ENCODE data around the gene CYTH1. TPM values are rescaled to one million over a fixed set of nuclear protein-coding genes. Genes with fewer than 3 reads are reported as not detected.
A peak's percentile ranks its signal among the peaks of the same experiment; 100 is the strongest.

CYTH1 gene
- polyA plus RNA-seq, 1 experiment, result 12.8 TPM

DNA sequence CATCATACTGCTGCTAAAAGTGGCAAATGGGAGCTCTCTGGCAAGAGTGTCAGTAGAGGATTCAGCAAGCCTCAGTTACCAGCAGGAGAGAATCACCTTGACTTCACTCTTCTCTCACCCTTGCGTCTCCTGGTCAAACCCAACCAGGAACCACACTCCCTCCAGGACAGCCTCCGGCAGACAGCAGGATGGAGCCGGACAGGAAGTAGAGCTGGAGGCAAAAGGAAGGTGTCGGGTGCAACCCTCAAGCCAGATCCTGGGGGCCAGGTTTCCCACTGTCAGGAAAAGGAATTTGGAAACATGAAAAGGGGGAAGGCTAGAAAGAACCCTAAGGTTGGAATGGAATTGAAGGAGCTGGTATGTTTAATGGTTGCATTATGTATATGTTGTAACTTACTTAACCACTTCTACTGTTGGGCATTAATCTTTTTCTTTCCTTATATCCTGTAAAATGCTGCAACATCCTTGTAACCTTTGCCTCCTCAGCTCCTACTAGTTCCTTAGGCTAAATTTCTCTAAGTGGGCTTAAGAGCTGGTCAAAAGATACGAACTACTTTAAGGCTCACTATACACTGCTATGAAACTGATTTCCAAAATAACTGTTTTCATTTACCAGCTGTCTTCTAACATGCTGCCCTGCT, 40.3 kb downstream of the CYTH1 start:
- POLR2A ChIA-PET, result no interaction called here
- Histone ChIP-seq H3K36me3 (ENCODE audit: control insufficient read depth, insufficient read depth, low read length) (no peaks in the 10 kb centered on the region), H3K27me3 (ENCODE audit: control insufficient read depth, insufficient read depth, low read length) (no peaks in the 10 kb centered on the region), H3K4me3 (ENCODE audit: low read depth, low read length) (no peak overlapping the region)
- DNase-seq (ENCODE audit: low read depth), result no peak
- CTCF ChIA-PET, result interaction anchor here (1.2 to 3.3 kb wide), 3 partner anchors 19 to 245 kb away, joined by 3 to 12 read pairs (median 11); no protein-coding TSS in a partner anchor
- no peak for TF ChIP-seq CTCF (IDR thresholded peaks at IDR 0.05; ENCODE audit: insufficient read depth, low read depth, low read length)

DNA sequence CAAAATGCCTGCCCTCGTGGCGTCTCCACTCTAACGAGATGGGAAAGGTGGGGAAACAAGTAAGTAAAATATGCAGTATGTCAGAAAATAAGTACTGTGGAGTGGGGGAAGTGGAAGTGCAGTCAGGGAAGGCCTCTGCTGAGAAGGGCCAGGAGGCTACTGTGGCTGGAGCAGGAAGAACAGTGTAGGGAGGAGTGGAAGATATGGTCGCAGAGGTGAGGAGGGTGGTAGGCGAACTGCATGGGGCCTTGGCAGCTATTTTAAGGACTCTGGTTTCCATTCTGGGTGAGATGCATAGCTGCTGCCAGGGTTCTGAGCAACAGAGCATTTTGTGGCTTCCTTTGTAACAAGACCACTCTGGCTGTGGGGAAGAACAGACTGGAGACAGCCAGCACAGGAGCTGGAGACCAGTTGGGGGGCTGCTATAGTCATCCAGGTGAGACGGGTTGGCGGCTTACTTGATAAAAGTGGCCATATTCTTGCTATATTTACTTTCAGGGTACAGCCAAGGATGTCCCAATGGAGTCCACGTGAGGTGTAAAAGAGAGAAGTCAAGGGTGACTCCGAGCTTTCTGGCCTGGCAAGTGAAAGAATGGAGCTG, 42.6 kb downstream of the CYTH1 start:
- H3K4me3 ChIP-seq (ENCODE audit: low read depth, low read length), result no peak overlapping the region
- no peaks in the 10 kb centered on the region for H3K27me3 ChIP-seq (ENCODE audit: control insufficient read depth, insufficient read depth, low read length)
- H3K36me3 ChIP-seq (ENCODE audit: control insufficient read depth, insufficient read depth, low read length), result no peaks in the 10 kb centered on the region
- DNase-seq (ENCODE audit: low read depth), result no peak
- CTCF ChIA-PET, result interaction anchor here (0.6 to 1.5 kb wide), 3 partner anchors 10 to 1101 kb away, joined by 3 read pairs; no protein-coding TSS in a partner anchor
- TF ChIP-seq CTCF (IDR thresholded peaks at IDR 0.05; ENCODE audit: insufficient read depth, low read depth, low read length), result no peak
- POLR2A ChIA-PET, result no interaction called here

DNA sequence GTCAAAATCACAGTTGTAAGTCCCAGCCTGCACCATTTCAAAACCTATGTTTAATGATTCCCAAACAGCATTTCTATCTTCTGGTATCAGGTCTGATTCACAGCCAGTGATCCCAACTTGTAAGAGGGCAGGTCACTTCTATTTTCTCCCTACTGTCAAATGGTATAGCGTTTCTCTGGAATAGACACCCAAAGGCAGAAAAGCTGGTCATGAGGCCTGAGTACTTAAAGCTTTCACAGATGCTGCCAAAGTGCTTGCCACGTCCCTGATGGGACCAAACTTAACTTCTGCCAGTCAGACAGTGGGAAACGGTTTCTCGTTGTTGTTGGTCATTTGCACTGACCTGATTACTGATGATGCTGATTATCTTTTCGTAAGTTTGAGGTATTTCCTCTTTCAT, 43.4 kb downstream of the CYTH1 start:
- no peak for TF ChIP-seq CTCF (IDR thresholded peaks at IDR 0.05; ENCODE audit: insufficient read depth, low read depth, low read length)
- H3K36me3 ChIP-seq (ENCODE audit: control insufficient read depth, insufficient read depth, low read length), result no peaks in the 10 kb centered on the region
- CTCF ChIA-PET, result no interaction called here
- H3K27me3 ChIP-seq (ENCODE audit: control insufficient read depth, insufficient read depth, low read length), result no peaks in the 10 kb centered on the region
- H3K4me3 ChIP-seq (ENCODE audit: low read depth, low read length), result no peak overlapping the region
- POLR2A ChIA-PET, result no interaction called here
- no peak for DNase-seq (ENCODE audit: low read depth)

DNA sequence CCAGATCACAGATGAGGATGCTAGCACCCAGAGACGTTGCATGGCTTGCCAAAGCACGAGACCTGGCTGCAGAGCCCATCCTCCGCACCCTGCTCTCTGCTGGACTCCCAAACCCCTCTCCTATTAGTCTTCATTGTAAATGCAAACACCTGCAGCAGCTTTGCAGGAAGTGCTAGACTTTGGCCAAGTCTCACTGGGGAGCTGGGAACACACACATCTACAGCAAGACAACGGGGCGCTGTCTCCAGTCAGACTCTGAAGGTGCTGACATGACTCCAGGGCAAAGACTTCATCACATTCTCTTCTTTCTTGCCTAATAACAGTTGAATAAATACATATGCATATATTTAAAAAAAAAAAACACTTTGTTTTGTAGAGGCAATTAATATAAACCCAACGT, 43.8 kb downstream of the CYTH1 start:
- TF ChIP-seq CTCF (IDR thresholded peaks at IDR 0.05; ENCODE audit: insufficient read depth, low read depth, low read length), result no peak
- no peaks in the 10 kb centered on the region for H3K36me3 ChIP-seq (ENCODE audit: control insufficient read depth, insufficient read depth, low read length)
- CTCF ChIA-PET, result interaction anchor here (1.0 kb wide), 1 partner anchor 241 kb away, joined by 4 read pairs; no protein-coding TSS in a partner anchor
- H3K27me3 ChIP-seq (ENCODE audit: control insufficient read depth, insufficient read depth, low read length), result no peaks in the 10 kb centered on the region
- H3K4me3 ChIP-seq (ENCODE audit: low read depth, low read length), result no peak overlapping the region
- no peak for DNase-seq (ENCODE audit: low read depth)
- POLR2A ChIA-PET, result interaction anchor here (0.6 kb wide), 1 partner anchor 102 kb away, joined by 3 read pairs; no protein-coding TSS in a partner anchor

DNA sequence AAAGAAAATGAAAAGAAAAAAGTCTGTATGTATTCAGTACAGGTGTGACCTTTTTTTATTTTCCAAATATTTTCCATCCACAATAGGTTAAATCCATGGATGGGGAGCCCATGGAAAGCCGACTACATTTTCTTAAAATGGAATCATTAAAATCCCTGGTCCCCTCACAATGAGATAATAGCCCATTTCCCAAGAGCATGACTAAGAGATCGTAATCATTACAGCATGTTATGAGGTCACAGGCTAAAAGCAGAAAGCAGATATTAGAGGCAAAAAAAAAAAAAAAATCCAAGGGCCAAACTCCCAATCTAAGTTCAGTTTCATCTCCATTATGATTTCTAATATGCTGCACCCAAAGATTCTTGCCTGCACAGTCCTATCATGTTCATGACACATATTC, 44.7 kb downstream of the CYTH1 start:
- POLR2A ChIA-PET, result interaction anchor here (0.7 kb wide), 1 partner anchor 21 kb away, joined by 5 read pairs; no protein-coding TSS in a partner anchor
- peak; percentile 44 for DNase-seq (ENCODE audit: low read depth)
- H3K27me3 ChIP-seq (ENCODE audit: control insufficient read depth, insufficient read depth, low read length), result no peaks in the 10 kb centered on the region
- no peak overlapping the region for H3K4me3 ChIP-seq (ENCODE audit: low read depth, low read length)
- no peaks in the 10 kb centered on the region for H3K36me3 ChIP-seq (ENCODE audit: control insufficient read depth, insufficient read depth, low read length)
- CTCF ChIA-PET, result interaction anchor here (1.0 to 1.2 kb wide), 3 partner anchors 12 to 240 kb away, joined by 3 to 4 read pairs (median 3); no protein-coding TSS in a partner anchor
- no peak for TF ChIP-seq CTCF (IDR thresholded peaks at IDR 0.05; ENCODE audit: insufficient read depth, low read depth, low read length)
